ENCODE measurements around the gene GARS1. TPM values are rescaled to one million over a fixed set of nuclear protein-coding genes. Genes with fewer than 3 reads are reported as not detected.
"Not testable (repeated sequence)": the region's sequence is repeated elsewhere in the genome, so short reads cannot be mapped to it uniquely, and the experiment has no call there.

The GARS1 gene
- total RNA-seq, 2 experiments from 2014 or later, result 178 to 375 TPM

DNA sequence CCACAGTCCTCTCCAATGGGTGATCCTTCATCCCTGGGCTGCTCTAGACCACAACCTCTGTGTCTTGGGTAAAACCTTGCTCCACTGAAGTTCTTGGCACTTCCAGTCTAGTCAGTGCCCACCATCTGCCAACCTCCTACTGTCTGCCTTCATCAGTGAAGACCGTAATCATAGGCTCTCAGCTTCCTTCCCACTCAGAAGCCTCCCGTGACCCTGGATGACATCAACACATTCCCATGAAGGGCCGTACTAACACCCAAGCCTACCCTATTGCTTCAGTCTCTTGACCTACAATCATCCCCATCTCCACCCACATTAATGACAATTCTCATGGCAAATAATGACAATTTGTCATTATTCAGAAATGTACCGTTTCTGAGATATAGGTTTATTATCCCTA lies 27.6 kb upstream of the GARS1 start:
- Histone ChIP-seq H4K20me1 (ENCODE audit: insufficient read depth, low read length) (no peaks in the 10 kb centered on the region), H3K36me3 (ENCODE audit: insufficient read depth, low read length) (peaks cover 11% of the 10 kb centered on the region; the same call in 1 of the 2 replicates), H3K4me3 (ENCODE audit: low read depth, low read length, poor library complexity, severe bottlenecking) (no peak overlapping the region), H3K9me2 (ENCODE audit: insufficient read depth, low read length) (no peaks in the 10 kb centered on the region), H3K9me3 (ENCODE audit: low read length) (peaks cover 5% of the 10 kb centered on the region; the same call in 1 of the 2 replicates), H2AFZ (ENCODE audit: low read length) (no peak overlapping the region), H3K27ac (ENCODE audit: low read depth, low read length, poor library complexity, severe bottlenecking) (no peak overlapping the region), H3K79me2 (ENCODE audit: insufficient read depth, low read depth, low read length) (no peaks in the 10 kb centered on the region), H3K4me2 (ENCODE audit: low read length) (no peak overlapping the region), H3K4me1 (ENCODE audit: insufficient read depth, low read length, poor library complexity, severe bottlenecking) (no peaks in the 10 kb centered on the region)
- ChIA-PET POLR2A (interaction anchor here (0.9 kb wide), 1 partner anchor 19 kb away, joined by 3 read pairs; no protein-coding TSS in a partner anchor), CTCF (ENCODE audit: unreplicated experiment) (no interaction called here)
- TF ChIP-seq, protein P1, sequence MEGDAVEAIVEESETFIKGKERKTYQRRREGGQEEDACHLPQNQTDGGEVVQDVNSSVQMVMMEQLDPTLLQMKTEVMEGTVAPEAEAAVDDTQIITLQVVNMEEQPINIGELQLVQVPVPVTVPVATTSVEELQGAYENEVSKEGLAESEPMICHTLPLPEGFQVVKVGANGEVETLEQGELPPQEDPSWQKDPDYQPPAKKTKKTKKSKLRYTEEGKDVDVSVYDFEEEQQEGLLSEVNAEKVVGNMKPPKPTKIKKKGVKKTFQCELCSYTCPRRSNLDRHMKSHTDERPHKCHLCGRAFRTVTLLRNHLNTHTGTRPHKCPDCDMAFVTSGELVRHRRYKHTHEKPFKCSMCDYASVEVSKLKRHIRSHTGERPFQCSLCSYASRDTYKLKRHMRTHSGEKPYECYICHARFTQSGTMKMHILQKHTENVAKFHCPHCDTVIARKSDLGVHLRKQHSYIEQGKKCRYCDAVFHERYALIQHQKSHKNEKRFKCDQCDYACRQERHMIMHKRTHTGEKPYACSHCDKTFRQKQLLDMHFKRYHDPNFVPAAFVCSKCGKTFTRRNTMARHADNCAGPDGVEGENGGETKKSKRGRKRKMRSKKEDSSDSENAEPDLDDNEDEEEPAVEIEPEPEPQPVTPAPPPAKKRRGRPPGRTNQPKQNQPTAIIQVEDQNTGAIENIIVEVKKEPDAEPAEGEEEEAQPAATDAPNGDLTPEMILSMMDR (conservative IDR thresholded peaks at IDR 0.05; ENCODE audit: low read length), result no peak
- no peak for TF ChIP-seq EZH2phosphoT487 (IDR thresholded peaks at IDR 0.05; ENCODE audit: borderline replicate concordance, low read depth, low read length)
- no peak for DNase-seq (ENCODE audit: low spot score)
- intact Hi-C loops (cut with micrococcal nuclease; ENCODE audit: unreplicated experiment), result loop anchor here (10.0 kb wide), 1 partner anchor 202 kb away; no protein-coding TSS in a partner anchor
- BruUV-seq (replicated peaks), result no TSS peak

DNA sequence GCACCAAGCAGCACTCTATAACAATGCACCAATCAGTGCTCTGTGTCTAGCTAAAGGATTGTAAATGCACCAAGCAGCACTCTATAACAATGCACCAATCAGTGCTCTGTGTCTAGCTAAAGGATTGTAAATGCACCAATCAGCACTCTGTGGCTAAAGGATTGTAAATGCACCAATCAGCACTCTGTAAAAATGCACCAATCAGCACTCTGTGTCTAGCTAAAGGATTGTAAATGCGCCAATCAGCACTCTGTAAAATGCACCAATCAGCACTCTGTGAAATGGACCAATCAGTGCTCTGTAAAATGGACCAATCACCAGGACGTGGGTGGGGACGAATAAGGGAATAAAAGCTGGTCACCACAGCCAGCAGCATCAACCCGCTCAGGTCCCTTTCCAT lies 24.4 kb upstream of the GARS1 start:
- H3K4me2 ChIP-seq (ENCODE audit: low read length); H3K9me2 ChIP-seq (ENCODE audit: insufficient read depth, low read length); H2AFZ ChIP-seq (ENCODE audit: low read length); H3K9me3 ChIP-seq (ENCODE audit: low read length); H3K79me2 ChIP-seq (ENCODE audit: insufficient read depth, low read depth, low read length); H4K20me1 ChIP-seq (ENCODE audit: insufficient read depth, low read length); H3K27ac ChIP-seq (ENCODE audit: low read depth, low read length, poor library complexity, severe bottlenecking); DNase-seq (ENCODE audit: low spot score); BruUV-seq (replicated peaks); H3K4me3 ChIP-seq (ENCODE audit: low read depth, low read length, poor library complexity, severe bottlenecking); H3K4me1 ChIP-seq (ENCODE audit: insufficient read depth, low read length, poor library complexity, severe bottlenecking); intact Hi-C loops (cut with micrococcal nuclease; ENCODE audit: unreplicated experiment); CTCF ChIA-PET (ENCODE audit: unreplicated experiment): not testable (repeated sequence)
- peaks cover 39% of the 10 kb centered on the region for H3K36me3 ChIP-seq (ENCODE audit: insufficient read depth, low read length)
- POLR2A ChIA-PET, result interaction anchor here (0.6 to 1.0 kb wide), 2 partner anchors 35 to 292 kb away, joined by 3 to 5 read pairs; no protein-coding TSS in a partner anchor

DNA sequence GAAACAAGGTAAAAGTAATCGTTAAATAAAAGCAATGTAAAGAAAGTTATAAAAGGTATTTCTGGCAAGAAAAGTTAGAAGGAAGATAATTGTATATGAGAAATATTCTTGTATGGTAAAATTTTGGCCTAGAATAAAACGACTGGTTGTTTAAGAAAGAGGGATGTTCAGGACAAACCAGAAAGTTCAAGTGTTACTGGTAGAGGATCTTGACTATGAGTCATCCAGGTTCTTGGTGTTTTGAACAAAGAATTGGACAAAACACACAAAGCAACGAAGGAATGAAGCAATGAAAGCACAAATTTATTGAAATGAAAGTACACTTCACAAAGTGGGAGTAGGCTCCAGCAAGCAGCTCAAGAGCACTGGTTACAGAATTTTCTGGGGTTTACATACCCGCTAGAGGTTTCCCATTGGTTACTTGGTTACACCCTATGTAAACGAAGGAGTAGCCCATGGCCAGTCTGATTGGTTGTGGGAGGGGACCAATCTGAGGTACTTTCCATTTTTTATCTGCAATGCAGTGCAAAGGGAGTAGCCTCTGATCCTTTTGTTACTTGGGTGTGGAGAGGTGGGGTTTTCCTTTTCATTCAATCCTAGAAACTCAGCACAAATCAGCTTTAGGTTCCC lies 22.4 kb upstream of the GARS1 start:
- intact Hi-C loops (cut with micrococcal nuclease; ENCODE audit: unreplicated experiment), result no loop called here
- no peaks in the 10 kb centered on the region for H3K9me2 ChIP-seq (ENCODE audit: insufficient read depth, low read length)
- no peak for DNase-seq (ENCODE audit: low spot score)
- H3K9me3 ChIP-seq (ENCODE audit: low read length), result peaks cover 30% of the 10 kb centered on the region
- H3K36me3 ChIP-seq (ENCODE audit: insufficient read depth, low read length), result peaks cover 55% of the 10 kb centered on the region
- H3K79me2 ChIP-seq (ENCODE audit: insufficient read depth, low read depth, low read length), result no peaks in the 10 kb centered on the region
- no peaks in the 10 kb centered on the region for H3K4me1 ChIP-seq (ENCODE audit: insufficient read depth, low read length, poor library complexity, severe bottlenecking)
- BruUV-seq (replicated peaks), result no TSS peak
- ChIA-PET CTCF (ENCODE audit: unreplicated experiment) (no interaction called here), POLR2A (no interaction called here)
- no peak overlapping the region for H3K4me2 ChIP-seq (ENCODE audit: low read length)
- no peak overlapping the region for H3K27ac ChIP-seq (ENCODE audit: low read depth, low read length, poor library complexity, severe bottlenecking)
- H2AFZ ChIP-seq (ENCODE audit: low read length), result no peak overlapping the region
- no peaks in the 10 kb centered on the region for H4K20me1 ChIP-seq (ENCODE audit: insufficient read depth, low read length)
- H3K4me3 ChIP-seq (ENCODE audit: low read depth, low read length, poor library complexity, severe bottlenecking), result no peak overlapping the region
- TF ChIP-seq EZH2phosphoT487 (IDR thresholded peaks at IDR 0.05; ENCODE audit: borderline replicate concordance, low read depth, low read length), result no peak
- TF ChIP-seq, protein P1 (conservative IDR thresholded peaks at IDR 0.05; ENCODE audit: low read length), result no peak
